GM23338 (cell line): ENCODE results near the gene CDKAL1. TPM values are rescaled to one million over a fixed set of nuclear protein-coding genes. Genes with fewer than 3 reads are reported as not detected.

Experiments
- ATAC-seq: fragments of 200-7000 bp; cut with Tn5 transposase; 3 replicates; pipeline ENCODE4 v1.9.1; 2020
- DNase-seq: peaks from one replicate; pipeline ENCODE4 v3.0.0-alpha.2; 2015; ENCODE audit warnings: low spot score
- H2AFZ ChIP-seq: fragments of 200-600 bp; sonication (generic); 2 replicates; pipeline ENCODE4 v1.8.0; 2016; ENCODE audit warnings: antibody characterized with exemption, mild to moderate bottlenecking, moderate library complexity
- H3F3A ChIP-seq: fragments of 200-600 bp; sonication (generic); replicated peaks from 2 replicates; pipeline ENCODE4 v1.8.0; 2017; ENCODE audit warnings: antibody characterized with exemption, mixed run types, low read depth
- H3K27ac ChIP-seq: fragments of 200-600 bp; sonication (generic); 2 replicates; pipeline ENCODE4 v1.6.1; 2016; ENCODE audit warnings: low read depth
- H3K27me3 ChIP-seq: fragments of 200-600 bp; sonication (generic); 2 replicates; pipeline ENCODE4 v1.8.0; 2016; ENCODE audit warnings: mild to moderate bottlenecking, mixed run types, moderate library complexity; ENCODE audit not compliant: insufficient read depth
- H3K36me3 ChIP-seq: fragments of 200-600 bp; sonication (generic); 2 replicates; pipeline ENCODE4 v1.8.0; 2016; ENCODE audit warnings: mild to moderate bottlenecking; ENCODE audit not compliant: insufficient read depth
- H3K4me1 ChIP-seq: fragments of 200-600 bp; sonication (generic); 2 replicates; pipeline ENCODE4 v1.8.0; 2016; ENCODE audit warnings: mild to moderate bottlenecking, moderate library complexity; ENCODE audit not compliant: insufficient read depth
- H3K4me2 ChIP-seq: fragments of 200-600 bp; sonication (generic); 2 replicates; pipeline ENCODE4 v1.7.1; 2017; ENCODE audit warnings: mixed run types
- H3K4me3 ChIP-seq: fragments of 200-600 bp; sonication (generic); 2 replicates; pipeline ENCODE4 v1.6.1; 2016; ENCODE audit warnings: mixed run types
- H3K79me2 ChIP-seq: fragments of 200-600 bp; sonication (generic); replicated peaks from 2 replicates; pipeline ENCODE4 v1.8.0; 2017; ENCODE audit warnings: mild to moderate bottlenecking; ENCODE audit not compliant: insufficient read depth
- H3K9me2 ChIP-seq: fragments of 200-600 bp; sonication (generic); 2 replicates; pipeline ENCODE4 v1.8.0; 2017; ENCODE audit not compliant: insufficient read depth
- H4K20me1 ChIP-seq: fragments of 200-600 bp; sonication (generic); replicated peaks from 2 replicates; pipeline ENCODE4 v1.8.0; 2017; ENCODE audit warnings: mild to moderate bottlenecking; ENCODE audit not compliant: insufficient read depth
- H3K27ac Mint-ChIP-seq: 2 replicates; pipeline ENCODE4 v1.8.0; 2020; ENCODE audit warnings: inconsistent platforms, mild to moderate bottlenecking, moderate library complexity, mixed read lengths
- H3K27me3 Mint-ChIP-seq: 3 replicates; pipeline ENCODE4 v1.8.0; 2022; ENCODE audit warnings: low read depth, mild to moderate bottlenecking, moderate library complexity, mixed read lengths, inconsistent platforms; ENCODE audit not compliant: insufficient read depth, poor library complexity
- H3K36me3 Mint-ChIP-seq: 3 replicates; pipeline ENCODE4 v1.8.0; 2021; ENCODE audit warnings: low read depth, mild to moderate bottlenecking, inconsistent platforms, moderate library complexity, mixed read lengths
- H3K4me1 Mint-ChIP-seq: 3 replicates; pipeline ENCODE4 v1.8.0; 2020; ENCODE audit warnings: mild to moderate bottlenecking, inconsistent platforms, mixed read lengths
- H3K4me3 Mint-ChIP-seq: 3 replicates; pipeline ENCODE4 v1.8.0; 2021; ENCODE audit warnings: moderate library complexity, mild to moderate bottlenecking, inconsistent platforms, mixed read lengths
- H3K9me3 Mint-ChIP-seq: 3 replicates; pipeline ENCODE4 v1.8.0; 2020; ENCODE audit warnings: moderate library complexity, mild to moderate bottlenecking, inconsistent platforms, mixed read lengths
- CREB1 ChIP-seq: fragments of 250-450 bp; sonication (Bioruptor Pico); IDR thresholded peaks from 2 replicates; pipeline ENCODE4 v1.5.0; 2020; ENCODE audit warnings: low read depth, mild to moderate bottlenecking, moderate library complexity
- ETS1 ChIP-seq: IDR thresholded peaks from 2 replicates; pipeline ENCODE4 v1.6.1; 2016; ENCODE audit warnings: antibody characterized with exemption
- EZH2 ChIP-seq: fragments of 200-600 bp; sonication (generic); IDR thresholded peaks from one replicate; pipeline ENCODE4 v1.8.0; 2017; ENCODE audit warnings: antibody characterized with exemption, mild to moderate bottlenecking, low read depth; ENCODE audit not compliant: unreplicated experiment
- EZH2phosphoT487 ChIP-seq: fragments of 200-600 bp; sonication (generic); IDR thresholded peaks from one replicate; pipeline ENCODE4 v1.8.1; 2018; ENCODE audit warnings: antibody characterized with exemption; ENCODE audit not compliant: unreplicated experiment
- JUNB ChIP-seq: IDR thresholded peaks from one replicate; pipeline ENCODE4 v1.6.1; 2016; ENCODE audit warnings: antibody characterized with exemption; ENCODE audit not compliant: unreplicated experiment
- NANOG ChIP-seq: IDR thresholded peaks from 2 replicates; pipeline ENCODE4 v1.6.1; 2016; ENCODE audit warnings: antibody characterized with exemption, borderline replicate concordance
- POLR2AphosphoS5 ChIP-seq: IDR thresholded peaks from 2 replicates; pipeline ENCODE4 v1.6.1; 2016; ENCODE audit warnings: antibody characterized with exemption, low read depth
- STAT1 ChIP-seq: IDR thresholded peaks from one replicate; pipeline ENCODE4 v1.6.1; 2016; ENCODE audit warnings: antibody characterized with exemption; ENCODE audit not compliant: unreplicated experiment
- ZNF114 ChIP-seq: fragments of 250-450 bp; sonication (Bioruptor Pico); IDR thresholded peaks from 2 replicates; pipeline ENCODE4 v1.5.0; 2020; ENCODE audit warnings: mild to moderate bottlenecking, moderate library complexity
- ZNF331 ChIP-seq: fragments of 250-450 bp; sonication (Bioruptor Pico); IDR thresholded peaks from 2 replicates; pipeline ENCODE4 v1.5.0; 2020; ENCODE audit warnings: low read depth, mild to moderate bottlenecking, moderate library complexity
- polyA plus RNA-seq: library from polyadenylated mRNA; unstranded; fragments of >200 nt; fragmentation: Nextera tagmentation; extraction: Ambion mirVana; gene quantifications from 2 replicates; pipeline ENCODE4 v1.2.1, GENCODE V29; 2016
- total RNA-seq: library from RNA; depleted of rRNA; stranded (reverse); fragments of >200 nt; shearing (Covaris generic); gene quantifications from 2 replicates; pipeline ENCODE4 v1.2.3, GENCODE V29; 2014
- TF ChIP-seq, protein P1 (sequence below), 2 experiments: fragments of 200-600 bp in 1 of 2; sonication (generic) in 1 of 2; conservative IDR thresholded peaks; 2 replicates each; pipeline versions ENCODE4 v1.5.1 to v1.6.1; 2016 to 2017; ENCODE audit warnings: antibody characterized with exemption in 2 of 2, low read depth in 2 of 2, mild to moderate bottlenecking in 2 of 2, moderate library complexity in 1 of 2
- TF ChIP-seq, protein P2 (sequence below): fragments of 250-450 bp; sonication (Bioruptor Pico); IDR thresholded peaks from 2 replicates; pipeline ENCODE4 v1.5.0; 2020; ENCODE audit warnings: mild to moderate bottlenecking, moderate library complexity
- TF ChIP-seq, protein P3 (sequence below): IDR thresholded peaks from one replicate; pipeline ENCODE4 v1.6.1; 2018; ENCODE audit warnings: antibody characterized with exemption; ENCODE audit not compliant: unreplicated experiment

The CDKAL1 gene
- total and polyA plus RNA-seq, 2 experiments from 2014 or later: 17.8 to 35.0 TPM

DNA sequence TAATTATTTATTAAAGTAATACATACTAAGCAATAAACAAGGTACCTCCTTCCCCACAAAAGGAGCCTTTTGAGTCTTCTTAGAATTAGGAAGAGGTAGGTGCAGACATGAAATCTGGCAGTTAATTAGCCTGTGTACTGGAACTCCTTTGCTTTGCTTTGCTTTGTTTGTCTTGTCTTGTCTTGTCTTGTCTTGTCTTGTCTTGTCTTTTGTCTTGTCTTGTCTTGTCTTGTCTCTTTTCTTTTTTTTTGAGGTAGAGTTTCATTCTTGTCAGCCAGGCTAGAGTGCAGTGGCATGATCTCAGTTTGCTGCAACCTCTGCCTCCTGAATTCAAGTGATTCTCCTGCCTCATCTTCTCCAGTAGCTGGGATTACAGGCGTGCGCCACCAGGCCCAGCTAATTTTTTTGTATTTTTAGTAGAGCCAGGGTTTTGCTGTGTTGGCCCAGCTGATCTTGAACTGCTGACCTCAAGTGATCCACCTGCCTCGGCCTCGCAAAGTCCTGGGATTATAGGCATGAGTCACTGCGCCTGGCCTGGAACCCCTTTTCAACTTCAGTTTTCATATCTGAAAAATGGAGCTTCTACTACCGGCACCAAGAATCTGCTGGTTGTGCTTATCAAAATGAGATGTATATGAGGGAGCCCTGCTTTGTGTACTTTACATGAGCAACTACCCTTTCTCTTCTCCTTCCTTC lies 301.2 kb downstream of the CDKAL1 start:
- no peak overlapping the region for H3K27ac ChIP-seq
- H3K9me2 ChIP-seq: no peaks in the 10 kb centered on the region
- no peaks in the 10 kb centered on the region for H3K36me3 ChIP-seq
- H3K27me3 ChIP-seq: no peaks in the 10 kb centered on the region
- no peaks in the 10 kb centered on the region for H3K79me2 ChIP-seq
- Mint-ChIP-seq H3K4me3 (no peak overlapping the region; the same call in 2 of the 3 replicates), H3K36me3 (no peaks in the 10 kb centered on the region), H3K9me3 (no peaks in the 10 kb centered on the region), H3K4me1 (peaks cover 17% of the 10 kb centered on the region), H3K27ac (0 out of 2 replicates have a peak overlapping the region, but pooled peaks have one; percentile 10), H3K27me3 (peaks cover 1% of the 10 kb centered on the region)
- no peaks in the 10 kb centered on the region for H3F3A ChIP-seq
- no peaks in the 10 kb centered on the region for H4K20me1 ChIP-seq
- no peak for ATAC-seq
- TF ChIP-seq, protein P1, sequence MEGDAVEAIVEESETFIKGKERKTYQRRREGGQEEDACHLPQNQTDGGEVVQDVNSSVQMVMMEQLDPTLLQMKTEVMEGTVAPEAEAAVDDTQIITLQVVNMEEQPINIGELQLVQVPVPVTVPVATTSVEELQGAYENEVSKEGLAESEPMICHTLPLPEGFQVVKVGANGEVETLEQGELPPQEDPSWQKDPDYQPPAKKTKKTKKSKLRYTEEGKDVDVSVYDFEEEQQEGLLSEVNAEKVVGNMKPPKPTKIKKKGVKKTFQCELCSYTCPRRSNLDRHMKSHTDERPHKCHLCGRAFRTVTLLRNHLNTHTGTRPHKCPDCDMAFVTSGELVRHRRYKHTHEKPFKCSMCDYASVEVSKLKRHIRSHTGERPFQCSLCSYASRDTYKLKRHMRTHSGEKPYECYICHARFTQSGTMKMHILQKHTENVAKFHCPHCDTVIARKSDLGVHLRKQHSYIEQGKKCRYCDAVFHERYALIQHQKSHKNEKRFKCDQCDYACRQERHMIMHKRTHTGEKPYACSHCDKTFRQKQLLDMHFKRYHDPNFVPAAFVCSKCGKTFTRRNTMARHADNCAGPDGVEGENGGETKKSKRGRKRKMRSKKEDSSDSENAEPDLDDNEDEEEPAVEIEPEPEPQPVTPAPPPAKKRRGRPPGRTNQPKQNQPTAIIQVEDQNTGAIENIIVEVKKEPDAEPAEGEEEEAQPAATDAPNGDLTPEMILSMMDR (conservative IDR thresholded peaks at IDR 0.05; ENCODE audit: low read depth in 2 of 2): no peak
- TF ChIP-seq CREB1 (CRISPR knock-in tag) (no peak), JUNB (no peak), STAT1 (no peak), EZH2phosphoT487 (no peak), NANOG (no peak), EZH2 (no peak), ZNF114 (CRISPR knock-in tag) (no peak), POLR2AphosphoS5 (no peak), ETS1 (no peak), ZNF331 (no peak)
- TF ChIP-seq, protein P2, sequence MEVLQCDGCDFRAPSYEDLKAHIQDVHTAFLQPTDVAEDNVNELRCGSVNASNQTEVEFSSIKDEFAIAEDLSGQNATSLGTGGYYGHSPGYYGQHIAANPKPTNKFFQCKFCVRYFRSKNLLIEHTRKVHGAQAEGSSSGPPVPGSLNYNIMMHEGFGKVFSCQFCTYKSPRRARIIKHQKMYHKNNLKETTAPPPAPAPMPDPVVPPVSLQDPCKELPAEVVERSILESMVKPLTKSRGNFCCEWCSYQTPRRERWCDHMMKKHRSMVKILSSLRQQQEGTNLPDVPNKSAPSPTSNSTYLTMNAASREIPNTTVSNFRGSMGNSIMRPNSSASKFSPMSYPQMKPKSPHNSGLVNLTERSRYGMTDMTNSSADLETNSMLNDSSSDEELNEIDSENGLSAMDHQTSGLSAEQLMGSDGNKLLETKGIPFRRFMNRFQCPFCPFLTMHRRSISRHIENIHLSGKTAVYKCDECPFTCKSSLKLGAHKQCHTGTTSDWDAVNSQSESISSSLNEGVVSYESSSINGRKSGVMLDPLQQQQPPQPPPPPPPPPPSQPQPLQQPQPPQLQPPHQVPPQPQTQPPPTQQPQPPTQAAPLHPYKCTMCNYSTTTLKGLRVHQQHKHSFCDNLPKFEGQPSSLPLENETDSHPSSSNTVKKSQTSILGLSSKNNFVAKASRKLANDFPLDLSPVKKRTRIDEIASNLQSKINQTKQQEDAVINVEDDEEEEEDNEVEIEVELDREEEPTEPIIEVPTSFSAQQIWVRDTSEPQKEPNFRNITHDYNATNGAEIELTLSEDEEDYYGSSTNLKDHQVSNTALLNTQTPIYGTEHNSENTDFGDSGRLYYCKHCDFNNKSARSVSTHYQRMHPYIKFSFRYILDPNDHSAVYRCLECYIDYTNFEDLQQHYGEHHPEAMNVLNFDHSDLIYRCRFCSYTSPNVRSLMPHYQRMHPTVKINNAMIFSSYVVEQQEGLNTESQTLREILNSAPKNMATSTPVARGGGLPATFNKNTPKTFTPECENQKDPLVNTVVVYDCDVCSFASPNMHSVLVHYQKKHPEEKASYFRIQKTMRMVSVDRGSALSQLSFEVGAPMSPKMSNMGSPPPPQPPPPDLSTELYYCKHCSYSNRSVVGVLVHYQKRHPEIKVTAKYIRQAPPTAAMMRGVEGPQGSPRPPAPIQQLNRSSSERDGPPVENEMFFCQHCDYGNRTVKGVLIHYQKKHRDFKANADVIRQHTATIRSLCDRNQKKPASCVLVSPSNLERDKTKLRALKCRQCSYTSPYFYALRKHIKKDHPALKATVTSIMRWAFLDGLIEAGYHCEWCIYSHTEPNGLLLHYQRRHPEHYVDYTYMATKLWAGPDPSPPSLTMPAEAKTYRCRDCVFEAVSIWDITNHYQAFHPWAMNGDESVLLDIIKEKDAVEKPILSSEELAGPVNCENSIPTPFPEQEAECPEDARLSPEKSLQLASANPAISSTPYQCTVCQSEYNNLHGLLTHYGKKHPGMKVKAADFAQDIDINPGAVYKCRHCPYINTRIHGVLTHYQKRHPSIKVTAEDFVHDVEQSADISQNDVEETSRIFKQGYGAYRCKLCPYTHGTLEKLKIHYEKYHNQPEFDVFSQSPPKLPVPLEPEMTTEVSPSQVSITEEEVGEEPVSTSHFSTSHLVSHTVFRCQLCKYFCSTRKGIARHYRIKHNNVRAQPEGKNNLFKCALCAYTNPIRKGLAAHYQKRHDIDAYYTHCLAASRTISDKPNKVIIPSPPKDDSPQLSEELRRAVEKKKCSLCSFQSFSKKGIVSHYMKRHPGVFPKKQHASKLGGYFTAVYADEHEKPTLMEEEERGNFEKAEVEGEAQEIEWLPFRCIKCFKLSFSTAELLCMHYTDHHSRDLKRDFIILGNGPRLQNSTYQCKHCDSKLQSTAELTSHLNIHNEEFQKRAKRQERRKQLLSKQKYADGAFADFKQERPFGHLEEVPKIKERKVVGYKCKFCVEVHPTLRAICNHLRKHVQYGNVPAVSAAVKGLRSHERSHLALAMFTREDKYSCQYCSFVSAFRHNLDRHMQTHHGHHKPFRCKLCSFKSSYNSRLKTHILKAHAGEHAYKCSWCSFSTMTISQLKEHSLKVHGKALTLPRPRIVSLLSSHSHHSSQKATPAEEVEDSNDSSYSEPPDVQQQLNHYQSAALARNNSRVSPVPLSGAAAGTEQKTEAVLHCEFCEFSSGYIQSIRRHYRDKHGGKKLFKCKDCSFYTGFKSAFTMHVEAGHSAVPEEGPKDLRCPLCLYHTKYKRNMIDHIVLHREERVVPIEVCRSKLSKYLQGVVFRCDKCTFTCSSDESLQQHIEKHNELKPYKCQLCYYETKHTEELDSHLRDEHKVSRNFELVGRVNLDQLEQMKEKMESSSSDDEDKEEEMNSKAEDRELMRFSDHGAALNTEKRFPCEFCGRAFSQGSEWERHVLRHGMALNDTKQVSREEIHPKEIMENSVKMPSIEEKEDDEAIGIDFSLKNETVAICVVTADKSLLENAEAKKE (CRISPR knock-in tag): no peak
- TF ChIP-seq, protein P3, sequence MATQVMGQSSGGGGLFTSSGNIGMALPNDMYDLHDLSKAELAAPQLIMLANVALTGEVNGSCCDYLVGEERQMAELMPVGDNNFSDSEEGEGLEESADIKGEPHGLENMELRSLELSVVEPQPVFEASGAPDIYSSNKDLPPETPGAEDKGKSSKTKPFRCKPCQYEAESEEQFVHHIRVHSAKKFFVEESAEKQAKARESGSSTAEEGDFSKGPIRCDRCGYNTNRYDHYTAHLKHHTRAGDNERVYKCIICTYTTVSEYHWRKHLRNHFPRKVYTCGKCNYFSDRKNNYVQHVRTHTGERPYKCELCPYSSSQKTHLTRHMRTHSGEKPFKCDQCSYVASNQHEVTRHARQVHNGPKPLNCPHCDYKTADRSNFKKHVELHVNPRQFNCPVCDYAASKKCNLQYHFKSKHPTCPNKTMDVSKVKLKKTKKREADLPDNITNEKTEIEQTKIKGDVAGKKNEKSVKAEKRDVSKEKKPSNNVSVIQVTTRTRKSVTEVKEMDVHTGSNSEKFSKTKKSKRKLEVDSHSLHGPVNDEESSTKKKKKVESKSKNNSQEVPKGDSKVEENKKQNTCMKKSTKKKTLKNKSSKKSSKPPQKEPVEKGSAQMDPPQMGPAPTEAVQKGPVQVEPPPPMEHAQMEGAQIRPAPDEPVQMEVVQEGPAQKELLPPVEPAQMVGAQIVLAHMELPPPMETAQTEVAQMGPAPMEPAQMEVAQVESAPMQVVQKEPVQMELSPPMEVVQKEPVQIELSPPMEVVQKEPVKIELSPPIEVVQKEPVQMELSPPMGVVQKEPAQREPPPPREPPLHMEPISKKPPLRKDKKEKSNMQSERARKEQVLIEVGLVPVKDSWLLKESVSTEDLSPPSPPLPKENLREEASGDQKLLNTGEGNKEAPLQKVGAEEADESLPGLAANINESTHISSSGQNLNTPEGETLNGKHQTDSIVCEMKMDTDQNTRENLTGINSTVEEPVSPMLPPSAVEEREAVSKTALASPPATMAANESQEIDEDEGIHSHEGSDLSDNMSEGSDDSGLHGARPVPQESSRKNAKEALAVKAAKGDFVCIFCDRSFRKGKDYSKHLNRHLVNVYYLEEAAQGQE: no peak
- H2AFZ ChIP-seq: no peak overlapping the region
- DNase-seq: no peak
- no peak overlapping the region for H3K4me3 ChIP-seq
- no peak overlapping the region for H3K4me2 ChIP-seq
- H3K4me1 ChIP-seq: peaks cover 14% of the 10 kb centered on the region
